ENCODE measurements around the gene SULT1A2. TPM values are rescaled to one million over a fixed set of nuclear protein-coding genes. Genes with fewer than 3 reads are reported as not detected.

The SULT1A2 gene
- total and polyA plus RNA-seq, 2 of the 13 experiments (the other 11 are each of a cell fraction or from before 2014, with no cell fraction given) = 33.0 to 34.2 TPM

GRCh38 chr16:28609631-28610594 is 13.1 kb upstream of the SULT1A2 start, which contains the start of gene SULT1A1 (continued):
- peak; percentile 77; the same call in 1 of the 2 replicates for TF ChIP-seq MAZ (IDR thresholded peaks at IDR 0.05; ENCODE audit: borderline replicate concordance, low read depth, low read length)
- 0 out of 2 replicates have a peak, but pooled peaks have one; percentile 26 for TF ChIP-seq MAZ (CRISPR knock-in tag; IDR thresholded peaks at IDR 0.05; ENCODE audit: low read depth)
- no peak for TF ChIP-seq CENPT (CRISPR knock-in tag; IDR thresholded peaks at IDR 0.05; ENCODE audit: low read depth)
- peak; percentile 45 for TF ChIP-seq HOXA5 (CRISPR knock-in tag; IDR thresholded peaks at IDR 0.05)
- 0 out of 2 replicates have a peak, but pooled peaks have one; percentile 36 for TF ChIP-seq MXD1 (CRISPR knock-in tag; IDR thresholded peaks at IDR 0.05)
- peak in 1 of 2 experiments; percentile 31; a peak in 1 of 4 replicates for TF ChIP-seq KLF16 (CRISPR knock-in tag; IDR thresholded peaks at IDR 0.05)
- TF ChIP-seq ZNF292 (CRISPR knock-in tag; IDR thresholded peaks at IDR 0.05; ENCODE audit: borderline replicate concordance, low read depth) = peak; percentile 56; the same call in 1 of the 2 replicates
- TF ChIP-seq DMAP1 (CRISPR knock-in tag; IDR thresholded peaks at IDR 0.05) = peak; percentile 87
- no peak for TF ChIP-seq PBX3 (CRISPR knock-in tag; IDR thresholded peaks at IDR 0.05; ENCODE audit: borderline replicate concordance)
- TF ChIP-seq ZNF275 (CRISPR knock-in tag; IDR thresholded peaks at IDR 0.05; ENCODE audit: borderline replicate concordance) = peak; percentile 65; the same call in 1 of the 2 replicates
- no peak for TF ChIP-seq U2AF2 (IDR thresholded peaks at IDR 0.05; ENCODE audit: low read depth, low read length)
- peak; percentile 22; the same call in 1 of the 2 replicates for TF ChIP-seq ZNF230 (CRISPR knock-in tag; IDR thresholded peaks at IDR 0.05)
- peak; percentile 67 for TF ChIP-seq POGZ (CRISPR knock-in tag; IDR thresholded peaks at IDR 0.05)
- no peak for TF ChIP-seq SNAI1 (CRISPR knock-in tag; IDR thresholded peaks at IDR 0.05; ENCODE audit: borderline replicate concordance)
- TF ChIP-seq, protein P1, sequence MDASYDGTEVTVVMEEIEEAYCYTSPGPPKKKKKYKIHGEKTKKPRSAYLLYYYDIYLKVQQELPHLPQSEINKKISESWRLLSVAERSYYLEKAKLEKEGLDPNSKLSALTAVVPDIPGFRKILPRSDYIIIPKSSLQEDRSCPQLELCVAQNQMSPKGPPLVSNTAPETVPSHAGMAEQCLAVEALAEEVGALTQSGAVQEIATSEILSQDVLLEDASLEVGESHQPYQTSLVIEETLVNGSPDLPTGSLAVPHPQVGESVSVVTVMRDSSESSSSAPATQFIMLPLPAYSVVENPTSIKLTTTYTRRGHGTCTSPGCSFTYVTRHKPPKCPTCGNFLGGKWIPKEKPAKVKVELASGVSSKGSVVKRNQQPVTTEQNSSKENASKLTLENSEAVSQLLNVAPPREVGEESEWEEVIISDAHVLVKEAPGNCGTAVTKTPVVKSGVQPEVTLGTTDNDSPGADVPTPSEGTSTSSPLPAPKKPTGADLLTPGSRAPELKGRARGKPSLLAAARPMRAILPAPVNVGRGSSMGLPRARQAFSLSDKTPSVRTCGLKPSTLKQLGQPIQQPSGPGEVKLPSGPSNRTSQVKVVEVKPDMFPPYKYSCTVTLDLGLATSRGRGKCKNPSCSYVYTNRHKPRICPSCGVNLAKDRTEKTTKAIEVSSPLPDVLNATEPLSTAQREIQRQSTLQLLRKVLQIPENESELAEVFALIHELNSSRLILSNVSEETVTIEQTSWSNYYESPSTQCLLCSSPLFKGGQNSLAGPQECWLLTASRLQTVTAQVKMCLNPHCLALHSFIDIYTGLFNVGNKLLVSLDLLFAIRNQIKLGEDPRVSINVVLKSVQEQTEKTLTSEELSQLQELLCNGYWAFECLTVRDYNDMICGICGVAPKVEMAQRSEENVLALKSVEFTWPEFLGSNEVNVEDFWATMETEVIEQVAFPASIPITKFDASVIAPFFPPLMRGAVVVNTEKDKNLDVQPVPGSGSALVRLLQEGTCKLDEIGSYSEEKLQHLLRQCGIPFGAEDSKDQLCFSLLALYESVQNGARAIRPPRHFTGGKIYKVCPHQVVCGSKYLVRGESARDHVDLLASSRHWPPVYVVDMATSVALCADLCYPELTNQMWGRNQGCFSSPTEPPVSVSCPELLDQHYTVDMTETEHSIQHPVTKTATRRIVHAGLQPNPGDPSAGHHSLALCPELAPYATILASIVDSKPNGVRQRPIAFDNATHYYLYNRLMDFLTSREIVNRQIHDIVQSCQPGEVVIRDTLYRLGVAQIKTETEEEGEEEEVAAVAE (CRISPR knock-in tag; IDR thresholded peaks at IDR 0.05; ENCODE audit: borderline replicate concordance) = peak; percentile 66
- TF ChIP-seq ARNT (IDR thresholded peaks at IDR 0.05) = no peak
- TF ChIP-seq ZBTB1 (CRISPR knock-in tag; IDR thresholded peaks at IDR 0.05; ENCODE audit: borderline replicate concordance) = no peak
- TF ChIP-seq ZNF44 (CRISPR knock-in tag; IDR thresholded peaks at IDR 0.05) = peak; percentile 97; the same call in 1 of the 2 replicates
- TF ChIP-seq ZSCAN29 (CRISPR knock-in tag; conservative IDR thresholded peaks at IDR 0.05) = 0 out of 2 replicates have a peak, but pooled peaks have one; percentile 44
- TF ChIP-seq JUND (CRISPR knock-in tag; IDR thresholded peaks at IDR 0.05) = peak; percentile 68; the same call in 1 of the 2 replicates
